Stimulated activated CD8-positive, alpha-beta memory T cell treated with anti-CD3 and anti-CD28 coated beads, Interleukin-12 subunit alpha, Interleukin-12 subunit beta, amount 100 ng/mL, for 24 hours (primary cell): ENCODE data around the gene DGUOK.

Experiments used
- DNase-seq: peaks from one replicate; pipeline ENCODE4 v3.0.0-alpha.2; 2020; ENCODE audit errors: extremely low read depth

DGUOK gene

DNA sequence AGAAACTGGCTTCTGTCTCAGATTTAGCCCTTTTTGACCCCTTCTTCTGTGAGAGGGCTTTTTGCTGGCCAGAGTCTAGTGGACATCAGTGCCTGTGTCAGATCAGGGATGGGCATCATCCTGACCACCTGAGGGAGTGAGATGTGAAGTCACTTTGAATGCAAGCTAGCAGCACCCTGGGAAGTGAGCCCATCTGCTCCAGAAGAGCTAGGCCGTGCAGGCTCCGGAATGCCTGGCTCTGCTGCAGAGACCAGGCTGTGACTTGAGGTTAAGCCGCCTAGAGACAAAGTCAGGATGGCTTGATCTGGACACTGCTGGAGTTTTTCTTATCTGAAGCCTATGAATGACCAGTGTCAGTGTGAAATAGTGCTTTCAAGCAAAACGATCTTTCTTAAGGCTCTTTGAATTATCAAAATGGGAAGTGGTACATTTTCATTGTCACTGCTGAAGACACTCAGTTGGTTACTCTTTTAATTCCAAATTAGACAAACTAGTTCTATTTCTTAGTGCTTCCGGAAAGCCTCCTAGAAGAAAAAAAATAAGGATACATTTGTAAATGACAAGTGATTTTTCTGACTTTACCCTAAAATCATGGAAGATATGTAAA lies 20.8 kb downstream of the DGUOK start:
- DNase-seq = no peak

DNA sequence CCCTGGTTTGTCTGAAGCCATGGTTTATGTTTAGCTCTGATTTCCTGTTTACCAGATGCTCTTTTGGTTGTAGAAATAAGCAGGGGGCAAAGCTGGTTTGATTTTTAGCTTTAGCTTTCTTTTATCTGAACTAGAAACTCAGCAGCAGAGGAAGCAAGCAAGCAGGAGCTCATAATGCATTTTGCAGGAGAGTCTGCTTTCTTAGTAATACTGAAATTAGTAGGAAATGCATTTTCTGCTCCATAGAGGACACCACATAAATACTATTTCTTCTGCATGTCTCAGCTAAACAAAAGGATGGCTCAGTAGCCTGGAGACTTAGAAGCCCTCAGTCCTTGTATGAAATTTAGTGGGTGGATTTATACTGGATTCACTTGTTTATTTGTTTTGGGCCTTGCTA lies 23.1 kb downstream of the DGUOK start:
- DNase-seq = no peak

DNA sequence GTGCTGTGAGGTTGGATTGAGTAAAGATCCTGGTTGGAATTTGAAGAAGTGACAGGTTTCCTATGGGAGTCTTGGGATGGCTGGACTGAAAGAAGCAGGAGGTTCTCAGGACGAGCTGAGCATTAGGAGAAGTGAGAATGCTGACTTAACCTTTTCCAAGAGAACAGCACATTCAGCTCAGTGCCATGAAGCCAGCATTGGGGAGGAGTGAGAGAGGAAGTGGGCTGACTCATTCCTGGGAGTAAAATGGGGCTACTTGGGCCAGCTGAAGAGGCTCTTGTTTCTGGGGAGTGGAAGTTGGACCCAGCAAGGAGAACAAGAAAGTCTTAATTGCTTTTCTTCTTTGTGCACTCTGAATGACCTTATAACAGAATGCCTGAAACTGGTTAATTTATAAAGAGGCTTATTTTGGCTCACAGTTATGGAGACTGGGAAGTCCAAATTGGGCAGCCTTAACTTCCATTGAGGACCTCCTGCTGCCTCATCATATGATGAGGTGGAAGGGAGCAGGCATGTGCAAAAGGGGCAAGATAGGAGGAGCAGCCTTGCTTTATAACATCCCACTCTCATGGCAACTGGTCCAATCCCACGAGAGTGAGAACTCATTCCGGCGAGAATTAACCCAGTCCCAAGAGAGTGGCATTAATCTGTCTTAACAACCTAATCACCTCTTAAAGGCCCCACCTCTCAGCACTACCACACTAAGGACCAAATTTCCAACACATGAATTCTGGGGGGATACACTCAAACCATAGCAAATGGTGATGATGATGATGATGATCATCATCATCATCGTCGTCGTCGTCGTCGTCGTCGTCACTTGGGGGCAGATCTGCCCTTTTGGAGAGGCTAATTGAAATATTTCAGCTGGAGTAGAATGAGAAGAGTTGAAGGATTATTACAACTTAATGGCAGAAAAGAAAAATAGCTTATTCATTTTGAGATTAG lies 26.1 kb downstream of the DGUOK start:
- DNase-seq = no peak

DNA sequence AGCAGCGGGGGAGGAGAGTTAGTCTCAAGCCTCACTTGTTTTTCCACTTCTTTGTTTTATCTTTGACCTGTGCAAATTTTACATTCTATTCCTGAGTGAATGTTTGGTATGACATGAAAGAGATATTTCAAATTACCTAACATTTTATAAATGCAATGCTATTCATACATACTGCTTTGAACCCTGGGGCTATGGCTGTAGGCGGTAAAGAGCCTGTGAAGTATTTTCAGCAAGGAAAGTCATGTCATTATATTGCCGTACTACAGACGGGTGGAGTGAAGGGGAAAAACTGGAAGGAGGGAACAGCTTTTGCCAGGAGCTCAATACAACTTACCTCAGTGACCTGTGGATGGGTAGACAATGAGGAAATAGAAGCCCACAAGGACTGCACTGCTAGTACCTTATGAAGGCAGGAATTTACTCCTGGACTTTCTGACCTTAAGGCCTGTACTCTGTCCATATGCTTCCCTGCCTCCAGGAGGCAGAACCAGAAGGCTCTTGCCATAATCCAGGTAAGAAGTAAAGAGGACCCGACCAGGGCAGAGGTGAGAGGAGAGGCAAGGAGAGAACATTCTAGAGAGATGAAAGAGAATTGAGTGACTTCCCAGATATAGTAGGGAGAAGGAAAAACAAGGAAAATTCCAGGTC lies 29.7 kb downstream of the DGUOK start:
- DNase-seq = no peak

DNA sequence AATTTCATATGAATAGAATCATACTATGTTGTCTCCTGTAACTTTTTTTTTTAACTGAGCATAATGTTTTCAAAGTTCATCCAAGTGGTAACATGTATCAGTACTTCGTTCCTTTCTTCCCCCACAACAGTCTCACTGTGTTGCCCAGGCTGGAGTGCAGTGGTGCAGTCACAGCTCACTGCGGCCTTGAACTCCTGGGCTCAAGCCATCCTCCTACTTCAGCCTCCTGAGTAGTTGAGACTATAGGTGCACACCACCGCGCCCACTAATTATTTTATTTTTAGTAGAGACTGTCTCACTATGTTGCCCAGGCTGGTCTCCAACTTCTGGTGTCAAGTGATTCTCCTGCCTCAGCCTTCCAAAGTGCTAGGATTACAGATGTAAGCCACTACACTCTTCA lies 34.6 kb downstream of the DGUOK start:
- DNase-seq = no peak

DNA sequence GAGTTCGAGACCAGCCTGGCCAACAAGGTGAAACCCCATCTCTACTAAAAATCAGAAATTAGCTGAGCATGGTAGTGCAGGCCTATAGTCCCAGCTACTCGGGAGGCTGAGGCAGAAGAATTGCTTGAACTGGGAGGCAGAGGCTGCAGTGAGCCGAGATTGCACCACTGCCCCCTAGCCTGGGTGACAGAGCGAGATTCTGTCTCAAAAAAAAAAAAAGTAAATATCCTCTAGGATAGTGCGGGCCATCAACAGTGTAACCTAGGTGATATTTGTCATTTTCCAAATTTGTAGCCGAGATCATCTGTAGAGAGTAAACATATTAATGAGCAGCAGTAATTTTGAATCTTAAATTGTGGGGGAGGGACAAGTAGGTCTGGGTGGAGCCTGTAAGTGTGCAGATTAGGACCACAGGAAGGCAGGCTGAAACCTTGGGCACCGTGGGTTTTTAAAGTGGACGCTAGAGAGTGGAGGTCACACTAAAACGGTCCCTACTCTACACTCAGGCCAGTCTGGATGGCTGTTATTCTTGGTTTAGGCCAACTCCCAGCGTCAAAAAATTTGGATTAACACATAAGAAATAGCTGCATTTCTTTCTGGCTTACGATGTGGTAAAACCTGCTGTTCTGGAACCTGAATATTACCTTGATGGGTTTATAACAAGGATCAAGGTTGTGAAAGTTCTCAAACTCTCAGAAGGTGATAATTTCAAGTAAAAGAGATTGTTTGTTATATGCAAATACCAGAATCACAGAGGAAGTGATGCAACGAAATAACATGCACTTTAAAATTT lies 35.3 kb downstream of the DGUOK start:
- DNase-seq = no peak

DNA sequence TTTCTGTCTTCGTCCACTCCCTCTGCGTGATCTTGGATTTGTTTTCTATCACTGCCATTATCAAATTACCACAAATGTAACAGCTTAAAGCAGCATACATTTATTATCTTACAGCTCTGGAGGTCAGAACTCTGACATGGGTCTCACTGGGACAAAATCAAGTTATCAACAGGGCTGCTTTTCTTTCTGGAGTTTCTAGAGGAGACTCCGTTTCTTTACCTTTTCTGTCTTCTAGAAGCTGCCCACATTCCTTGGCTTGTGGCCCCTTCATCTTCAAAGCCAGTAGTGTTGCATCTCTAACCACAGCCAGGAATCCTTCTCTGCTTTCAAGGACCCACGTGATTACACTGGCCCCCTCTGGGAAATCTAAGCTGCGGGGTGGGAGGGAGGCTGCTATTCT lies 36.1 kb downstream of the DGUOK start:
- DNase-seq = no peak

DNA sequence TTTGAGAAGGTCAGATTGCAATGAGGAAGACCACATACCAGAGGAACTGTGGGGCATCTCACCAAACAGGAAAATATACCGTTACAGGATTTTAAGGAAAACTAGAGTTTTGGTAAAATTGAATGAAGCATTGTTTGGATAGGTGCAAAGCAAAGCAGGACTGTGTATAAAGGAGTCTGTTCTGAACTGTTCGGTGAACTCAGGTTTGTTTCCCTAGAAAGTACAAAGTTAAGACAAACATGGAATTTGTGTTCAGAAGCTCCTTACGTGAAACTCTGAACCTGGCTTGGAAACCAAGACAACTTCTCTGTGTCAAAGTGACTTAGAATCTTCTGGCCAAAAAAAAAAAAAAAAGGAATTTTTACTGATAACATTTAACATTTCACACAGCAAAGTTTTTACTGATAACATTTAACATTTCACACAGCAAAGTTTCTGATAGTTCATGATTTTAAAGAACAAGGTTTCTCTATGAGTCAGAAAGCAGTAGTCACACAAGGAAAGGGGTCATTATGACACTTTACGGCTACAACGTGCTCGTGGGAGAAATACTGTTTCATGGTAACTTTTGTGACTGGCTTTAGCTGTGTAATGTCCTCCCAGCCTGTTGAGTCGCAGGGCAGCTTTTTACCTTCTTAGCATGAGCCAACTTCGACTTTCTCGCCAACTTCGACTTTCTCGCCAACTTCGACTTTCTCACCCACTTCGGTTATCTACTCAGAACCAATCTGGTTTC lies 36.9 kb downstream of the DGUOK start:
- no peak for DNase-seq

DNA sequence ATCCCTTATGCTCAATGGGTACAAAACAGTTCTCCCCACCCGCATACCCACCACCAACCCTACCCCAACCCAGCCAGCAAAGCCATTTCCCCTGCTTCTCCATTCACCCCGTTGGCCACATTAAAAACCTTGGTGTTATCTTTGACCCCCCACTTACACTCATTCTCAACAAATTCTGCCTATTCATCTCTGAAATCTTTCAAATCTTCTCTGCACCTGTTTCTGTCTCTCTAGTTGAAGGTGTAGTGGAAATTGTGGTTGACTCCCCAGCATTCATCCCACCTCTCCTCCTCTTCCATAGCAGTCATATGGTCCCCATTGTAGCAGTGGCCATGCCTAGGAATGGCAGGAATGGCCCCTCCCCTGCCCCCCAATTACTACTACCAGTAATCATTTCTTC lies 37.5 kb downstream of the DGUOK start:
- no peak for DNase-seq

DNA sequence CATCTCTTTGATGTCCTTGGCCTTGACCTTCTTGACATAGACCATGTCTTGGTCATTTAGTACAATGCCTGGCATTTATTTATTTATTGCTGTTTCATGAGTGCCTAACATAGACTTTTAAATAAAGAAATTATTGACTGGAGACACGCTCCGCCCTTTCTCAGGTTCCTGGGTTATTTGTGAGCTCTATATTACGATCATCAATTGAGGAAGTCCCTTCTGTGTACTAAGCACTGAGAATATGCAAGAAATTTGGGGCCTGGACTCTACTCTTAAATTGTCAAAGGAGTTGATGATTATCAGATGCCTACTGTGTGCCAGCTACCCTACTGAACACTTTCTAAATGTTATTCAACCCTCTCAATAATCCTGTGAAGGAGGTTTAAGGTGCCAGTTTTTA lies 38.4 kb downstream of the DGUOK start:
- DNase-seq = no peak

DNA sequence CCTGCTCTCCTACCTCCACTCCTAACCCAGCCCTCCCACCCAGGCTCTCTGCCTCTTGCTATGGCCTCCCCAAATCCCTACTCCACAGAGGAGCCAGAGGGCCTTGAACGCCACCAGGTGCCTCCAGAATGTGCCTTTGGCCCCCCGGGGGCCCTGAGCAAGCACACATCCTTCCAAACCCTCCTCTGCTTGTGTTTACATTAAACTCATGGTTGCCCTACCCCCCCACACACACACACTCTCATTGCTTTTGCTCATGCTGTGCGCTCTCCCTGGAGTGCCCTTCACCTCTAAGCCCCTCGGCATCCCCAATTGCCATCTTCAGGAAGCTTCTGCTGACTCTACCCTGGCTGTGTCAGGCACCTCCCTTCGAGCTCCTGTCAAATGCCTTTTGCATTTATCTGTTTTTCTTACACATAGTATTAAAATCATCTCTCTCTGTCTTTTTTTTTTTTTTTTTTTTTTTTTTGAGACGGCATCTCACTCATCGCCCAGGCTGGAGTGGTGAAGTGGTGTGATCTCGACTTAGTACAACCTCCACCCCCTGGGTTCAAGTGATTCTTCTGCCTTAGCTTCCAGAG lies 41.8 kb downstream of the DGUOK start:
- no peak for DNase-seq

DNA sequence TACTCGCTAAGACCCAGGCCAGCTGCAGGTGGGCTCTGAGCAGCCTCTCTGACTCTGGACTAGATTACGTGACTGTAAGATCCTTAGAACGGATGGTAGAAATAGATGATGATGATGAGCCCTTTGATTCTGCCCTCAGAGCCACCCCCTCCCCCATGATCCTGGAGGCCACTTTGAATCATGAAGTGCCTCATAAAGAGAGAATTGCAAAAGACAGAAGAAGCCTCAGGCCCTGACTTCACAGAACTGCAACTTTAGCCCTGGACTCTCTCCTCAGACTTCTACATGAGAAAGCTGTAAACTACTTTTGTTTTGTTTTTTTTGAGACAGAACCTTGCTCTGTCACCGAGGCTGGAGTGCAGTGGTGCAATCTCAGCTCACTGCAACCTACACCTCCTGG lies 42.7 kb downstream of the DGUOK start:
- no peak for DNase-seq

DNA sequence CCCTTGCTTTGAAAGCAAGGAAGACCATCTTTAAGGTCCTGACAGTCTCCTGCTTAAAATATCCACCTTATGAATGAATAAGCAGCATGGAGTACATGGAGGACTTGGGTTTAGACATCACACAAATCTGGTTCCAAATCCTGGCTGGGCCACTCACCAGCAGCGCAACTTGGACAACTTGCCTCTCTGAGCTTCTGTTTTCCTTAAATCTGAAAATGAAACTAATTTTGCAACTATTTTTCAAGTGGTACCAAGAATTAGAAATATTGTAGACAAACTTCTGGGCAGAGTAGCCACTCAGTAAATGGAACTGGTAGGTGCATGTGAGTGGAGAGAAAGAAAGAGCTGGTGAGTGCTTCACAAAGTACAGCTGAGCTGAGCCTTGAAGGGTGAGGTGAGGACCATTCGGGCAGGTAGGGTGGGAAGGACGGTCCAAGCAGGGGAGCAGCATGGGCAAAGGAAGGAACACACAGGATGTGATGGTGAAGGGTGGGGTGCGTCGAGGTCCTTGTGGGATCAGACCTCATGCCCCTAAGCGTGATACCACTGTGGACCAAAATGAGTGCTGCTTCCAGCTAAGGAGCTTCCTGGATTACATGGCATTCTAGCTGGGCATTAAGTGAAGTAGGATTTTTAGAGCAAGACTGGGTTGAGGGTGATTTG lies 43.6 kb downstream of the DGUOK start:
- DNase-seq = no peak

DNA sequence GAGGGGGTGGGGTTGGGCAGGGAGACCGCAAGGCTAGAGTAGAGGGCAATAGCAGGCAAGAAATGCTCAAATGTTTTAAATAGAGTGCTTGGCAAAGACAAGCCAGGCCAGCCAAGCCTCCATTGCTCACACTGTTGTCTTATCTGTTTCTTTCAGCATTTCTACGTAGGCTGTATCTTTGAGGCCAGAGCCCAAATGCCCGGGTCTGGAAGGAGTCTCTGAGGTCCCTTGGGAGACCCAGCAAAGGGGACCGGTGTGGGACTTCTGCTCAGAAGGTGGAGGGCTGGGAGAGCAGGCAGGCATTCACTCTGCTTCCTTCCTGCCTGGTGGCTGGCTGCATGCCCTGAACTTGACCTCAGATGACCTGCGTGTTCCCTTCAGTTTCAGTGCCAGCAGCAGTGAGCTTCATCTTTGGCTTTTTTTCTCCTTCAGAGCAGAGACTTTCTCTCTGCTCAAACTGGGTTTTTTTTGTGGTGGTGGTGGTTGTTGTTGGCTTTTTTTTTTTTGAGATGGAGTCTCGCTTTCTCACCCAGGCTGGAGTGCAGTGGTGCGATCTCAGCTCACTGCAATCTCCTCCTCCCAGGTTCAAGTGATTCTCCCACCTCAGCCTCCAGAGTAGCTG lies 44.3 kb downstream of the DGUOK start:
- DNase-seq = no peak

DNA sequence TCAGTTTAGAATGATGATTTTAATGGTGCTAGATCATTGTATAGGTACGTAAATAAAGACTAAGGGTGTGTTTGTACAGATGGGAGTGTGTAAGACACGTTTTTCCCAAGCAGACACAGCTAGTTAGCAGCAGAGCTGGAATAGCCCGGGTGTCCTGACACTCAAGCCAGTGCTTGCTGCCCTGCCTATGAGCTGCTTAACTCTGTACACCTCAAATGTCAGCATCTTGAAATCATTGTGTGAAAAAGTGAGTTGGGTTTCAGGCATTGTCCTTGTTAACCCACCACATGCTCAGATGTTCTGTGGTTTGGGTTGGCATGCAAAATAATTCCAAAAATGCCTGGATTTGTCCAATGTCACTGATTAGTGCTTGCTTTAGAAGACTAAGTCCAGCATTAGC lies 45.0 kb downstream of the DGUOK start:
- no peak for DNase-seq

DNA sequence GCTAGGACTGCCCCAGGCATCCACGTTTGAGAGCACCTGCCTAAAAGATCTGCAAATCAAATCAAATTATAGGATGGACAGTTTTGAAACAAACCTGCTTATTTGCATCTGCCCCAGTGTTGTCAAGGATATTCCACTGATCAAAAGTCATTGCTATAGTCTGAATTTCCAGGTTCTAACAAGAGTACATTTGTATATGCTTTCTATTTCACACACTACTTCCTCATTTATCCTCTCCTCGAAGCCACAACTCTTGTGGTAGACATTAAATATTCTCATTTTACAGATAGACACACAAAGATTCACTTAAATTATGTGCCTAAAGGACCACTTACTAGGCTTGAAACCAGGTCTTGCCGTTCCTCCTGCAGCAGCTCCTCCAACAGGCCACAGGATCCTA lies 46.2 kb downstream of the DGUOK start:
- no peak for DNase-seq

DNA sequence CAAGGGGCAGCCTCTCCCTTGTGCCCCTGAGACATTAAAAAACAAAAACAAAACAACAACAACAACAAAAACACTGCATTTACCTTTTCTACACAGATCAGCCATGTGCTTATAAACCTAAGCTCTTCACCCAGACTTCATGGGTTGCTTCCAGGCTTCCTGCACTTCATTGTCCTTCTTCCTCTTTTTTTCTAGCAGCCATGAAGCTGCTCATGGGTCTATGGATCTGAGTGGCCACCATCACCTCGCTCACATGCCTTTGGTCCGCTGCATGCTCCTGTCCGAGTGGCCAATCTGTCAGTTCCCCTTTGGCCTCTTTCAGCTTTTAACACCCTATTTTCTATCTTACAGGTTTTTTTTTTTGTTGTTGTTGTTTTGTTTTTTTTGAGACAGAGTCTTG lies 49.1 kb downstream of the DGUOK start:
- no peak for DNase-seq

DNA sequence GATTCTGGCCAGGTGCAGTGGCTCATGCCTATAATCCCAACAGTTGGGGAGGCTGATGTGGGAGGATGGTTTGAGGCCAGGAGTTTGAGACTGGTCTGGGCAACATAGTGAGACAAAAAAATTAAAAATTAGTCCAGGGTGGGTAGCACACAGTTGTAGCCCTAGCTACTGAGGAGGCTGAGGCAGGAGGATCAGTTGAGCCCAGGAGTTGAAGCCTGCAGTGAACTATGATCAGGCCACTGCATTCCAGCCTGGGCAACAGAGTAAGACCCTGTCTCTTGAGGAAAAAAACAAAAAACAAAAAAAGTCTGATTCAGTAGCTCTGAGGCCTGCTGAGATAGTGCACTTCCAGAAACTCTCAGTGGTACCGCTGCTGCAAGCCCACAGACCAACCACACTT lies 50.1 kb downstream of the DGUOK start:
- no peak for DNase-seq

DNA sequence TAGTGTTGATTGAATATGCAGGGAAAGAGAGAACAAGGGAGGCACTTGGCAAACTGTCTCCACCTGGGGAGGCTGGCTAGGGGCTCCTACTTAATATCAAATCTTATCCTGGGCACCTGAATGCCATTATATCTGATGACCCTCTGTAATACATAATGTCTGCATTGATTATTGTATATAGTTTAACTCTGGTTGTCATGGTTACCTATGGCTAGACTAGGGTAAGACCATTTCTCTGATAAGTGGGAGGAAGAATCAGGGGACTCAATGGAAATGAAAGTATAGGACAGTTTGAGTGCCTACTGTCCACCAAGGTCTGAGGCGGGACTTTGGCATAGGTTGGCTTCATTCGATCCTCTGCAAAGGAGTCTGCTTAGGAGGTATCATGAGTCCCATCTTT lies 50.8 kb downstream of the DGUOK start:
- no peak for DNase-seq

DNA sequence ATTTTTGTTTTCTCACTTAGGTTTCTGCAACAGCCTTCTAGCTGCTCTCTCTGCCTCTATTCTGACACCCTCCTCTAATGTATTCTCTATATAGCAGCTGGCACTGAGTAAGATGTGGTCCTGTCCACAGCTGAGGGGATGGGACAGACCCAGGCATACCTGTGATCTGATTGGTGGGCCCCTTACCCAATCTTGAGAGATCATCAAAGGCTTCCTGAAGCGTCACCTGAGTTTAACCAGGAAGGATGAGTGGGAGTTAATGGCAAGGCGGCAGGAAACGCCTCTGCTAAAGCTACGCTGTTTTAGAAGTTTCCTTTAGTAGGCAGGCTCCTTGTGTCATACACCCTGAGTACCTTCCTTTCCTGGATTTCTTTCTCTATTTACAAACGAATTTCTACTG lies 52.3 kb downstream of the DGUOK start:
- no peak for DNase-seq
